ENCODE measurements around the gene BTBD10. TPM values are rescaled to one million over a fixed set of nuclear protein-coding genes. Genes with fewer than 3 reads are reported as not detected.
"Not testable (repeated sequence)": the region's sequence is repeated elsewhere in the genome, so short reads cannot be mapped to it uniquely, and the experiment has no call there.

Gene BTBD10
- total RNA-seq, 2 donors from 2014 or later, result 19.8 to 21.5 TPM

- DNase-seq, result no peak
- peaks cover 15% of the 10 kb centered on the region for H3K27me3 Mint-ChIP-seq (ENCODE audit: low read depth)
- no peaks in the 10 kb centered on the region for H3K9me3 Mint-ChIP-seq
- peaks cover 1 to 2% of the 10 kb centered on the region in 2 donors for H3K36me3 Mint-ChIP-seq (ENCODE audit: insufficient read depth in 2 of 2)
- no peak overlapping the region for H3K27ac Mint-ChIP-seq
- peak overlapping the region in 1 of 2 donors; percentile 40 for H3K4me3 Mint-ChIP-seq
- H3K4me1 Mint-ChIP-seq (ENCODE audit: low read depth), result peaks cover 31% of the 10 kb centered on the region
- no peak for ATAC-seq (replicated peaks in 1 of 2)
Measured at GRCh38 chr11:13465909-13466371, 2.9 kb upstream of the BTBD10 start.

DNA sequence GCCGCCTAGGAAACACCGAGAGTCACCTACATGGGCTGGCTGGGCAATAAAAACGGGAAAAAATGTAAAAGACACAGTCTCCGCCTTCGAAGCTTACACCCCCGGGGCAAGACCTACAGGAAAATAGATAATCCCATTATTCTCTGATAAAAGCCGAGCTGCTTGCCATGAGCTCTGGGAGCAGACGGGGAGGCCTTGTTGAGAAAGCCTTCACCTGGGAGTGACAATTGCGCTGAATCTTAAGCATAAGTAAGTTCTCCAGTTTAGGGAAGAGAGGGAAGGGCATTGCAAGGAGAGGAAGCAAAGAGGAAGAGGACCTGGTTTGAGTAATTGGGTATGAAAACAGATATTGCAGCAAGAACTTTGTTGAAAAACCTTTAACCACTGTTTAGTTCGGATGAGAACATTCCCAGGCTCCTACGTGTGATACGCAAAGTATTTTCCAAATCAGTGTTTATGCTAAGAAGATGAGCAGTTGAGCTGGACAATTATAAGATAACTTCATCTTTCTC, 813 bp upstream of the BTBD10 start:
- no peaks in the 10 kb centered on the region for H3K9me3 Mint-ChIP-seq
- ATAC-seq (replicated peaks in 1 of 2), result no peak
- H3K27ac Mint-ChIP-seq, result peak overlapping the region; percentile 97
- peak overlapping the region; percentile 97 to 100 for H3K4me3 Mint-ChIP-seq
- no peak for DNase-seq
- H3K27me3 Mint-ChIP-seq (ENCODE audit: low read depth), result no peaks in the 10 kb centered on the region
- peaks cover 45% of the 10 kb centered on the region for H3K4me1 Mint-ChIP-seq (ENCODE audit: low read depth)
- H3K36me3 Mint-ChIP-seq (ENCODE audit: insufficient read depth in 2 of 2), result peaks cover 1 to 2% of the 10 kb centered on the region in 2 donors

DNA sequence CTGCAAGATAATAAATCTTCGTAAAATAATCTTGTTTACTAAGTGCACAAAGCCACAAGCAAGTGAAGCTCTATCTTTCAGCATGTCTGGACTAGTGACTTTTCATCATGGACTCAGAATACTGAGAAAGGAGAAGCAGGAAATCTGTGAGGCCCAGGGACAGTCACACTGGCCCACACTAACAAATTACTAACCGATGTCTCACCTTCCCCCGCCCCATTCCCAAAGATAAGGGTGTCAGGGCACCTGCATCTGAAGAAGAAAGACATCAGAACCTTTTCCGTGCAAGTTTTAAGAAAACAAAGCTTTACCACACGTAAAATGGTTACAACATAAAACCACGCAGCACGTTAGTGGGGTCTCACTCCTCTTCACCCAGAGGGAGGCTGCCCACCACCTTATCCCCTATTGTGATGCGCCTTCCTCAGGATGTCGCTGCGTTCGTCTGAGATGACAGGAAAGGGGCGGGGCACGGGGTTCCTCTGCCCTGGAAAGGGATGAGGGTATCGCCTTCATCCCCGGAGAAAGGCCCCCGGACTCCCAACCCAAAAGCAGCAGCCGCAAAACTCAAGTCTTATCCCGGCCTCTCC, 616 bp downstream of the BTBD10 start:
- DNase-seq (peak; percentile 67 to 68), ATAC-seq (replicated peaks in 1 of 2) (peak; percentile 48 to 55)
- Mint-ChIP-seq H3K36me3 (ENCODE audit: insufficient read depth in 2 of 2) (peaks cover 1 to 2% of the 10 kb centered on the region in 2 donors), H3K9me3 (no peaks in the 10 kb centered on the region), H3K4me3 (peak overlapping the region; percentile 97 to 100), H3K27me3 (ENCODE audit: low read depth) (no peaks in the 10 kb centered on the region), H3K4me1 (ENCODE audit: low read depth) (peaks cover 45% of the 10 kb centered on the region), H3K27ac (peak overlapping the region; percentile 97)

- Mint-ChIP-seq H3K4me1 (ENCODE audit: low read depth) (peaks cover 45% of the 10 kb centered on the region), H3K27ac (no peak overlapping the region), H3K4me3 (peak overlapping the region; percentile 97 to 100), H3K9me3 (no peaks in the 10 kb centered on the region), H3K36me3 (ENCODE audit: insufficient read depth in 2 of 2) (peaks cover 1 to 2% of the 10 kb centered on the region in 2 donors), H3K27me3 (ENCODE audit: low read depth) (no peaks in the 10 kb centered on the region)
- DNase-seq, result no peak
- ATAC-seq (replicated peaks in 1 of 2), result no peak
Measured at GRCh38 chr11:13461291-13461690, 1.7 kb downstream of the BTBD10 start.

DNA sequence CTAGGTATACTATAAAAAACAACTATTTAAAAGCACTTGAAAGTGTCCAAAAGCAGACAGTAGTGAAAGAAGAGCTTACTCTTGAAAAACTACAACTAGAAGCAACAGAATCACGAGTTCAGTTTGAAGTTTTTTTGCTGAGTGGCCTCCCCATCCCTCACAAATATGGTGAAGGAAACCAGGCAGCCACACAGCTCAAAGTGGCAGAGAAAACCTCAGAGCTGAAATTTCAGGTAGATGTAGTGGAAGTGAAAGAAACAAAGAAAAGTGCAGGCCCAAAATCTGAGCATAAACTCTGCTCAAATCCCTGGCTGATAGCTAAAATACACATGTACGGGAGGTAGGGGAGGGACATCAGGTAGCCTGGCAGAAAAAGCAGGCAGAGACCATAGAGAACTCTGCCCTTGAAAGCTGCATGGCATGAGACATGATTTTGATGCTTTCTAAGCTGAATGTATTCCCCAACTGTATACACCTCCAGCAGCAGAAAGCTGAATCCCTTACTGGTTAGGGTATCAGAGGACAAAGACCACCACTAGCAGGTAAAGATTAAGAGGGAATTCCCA, 12.1 kb downstream of the BTBD10 start:
- H3K9me3 Mint-ChIP-seq, result peaks cover 0 to 4% of the 10 kb centered on the region in 2 donors
- H3K36me3 Mint-ChIP-seq (ENCODE audit: insufficient read depth in 2 of 2), result peaks cover 4 to 6% of the 10 kb centered on the region in 2 donors
- peak overlapping the region; percentile 63 for H3K27ac Mint-ChIP-seq
- H3K4me1 Mint-ChIP-seq (ENCODE audit: low read depth), result peaks cover 28% of the 10 kb centered on the region
- DNase-seq (no peak), ATAC-seq (replicated peaks in 1 of 2) (no peak)
- H3K4me3 Mint-ChIP-seq, result peak overlapping the region; percentile 33
- no peaks in the 10 kb centered on the region for H3K27me3 Mint-ChIP-seq (ENCODE audit: low read depth)

DNA sequence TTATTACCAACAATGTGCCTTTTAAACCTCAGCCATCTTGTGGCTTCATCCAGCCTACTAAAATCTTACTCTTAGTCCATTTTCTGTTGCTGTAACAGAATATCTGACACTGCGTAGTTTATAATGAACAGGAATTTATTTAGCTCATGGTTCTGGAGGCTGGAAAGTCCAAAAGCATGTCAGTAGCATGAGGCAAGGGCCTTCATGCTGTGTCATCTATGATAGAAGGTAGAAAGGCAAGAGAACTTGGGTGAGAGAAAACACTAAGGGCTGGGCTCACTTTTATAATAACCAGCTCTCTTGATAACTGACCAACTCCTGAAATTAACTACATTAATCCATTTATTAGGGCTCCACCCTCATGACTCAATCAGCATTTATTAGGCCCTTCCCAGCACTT, 13.5 kb downstream of the BTBD10 start:
- ATAC-seq (replicated peaks in 1 of 2), result no peak
- peaks cover 0 to 4% of the 10 kb centered on the region in 2 donors for H3K9me3 Mint-ChIP-seq

GRCh38 chr11:13448876-13449275, 14.1 kb downstream of the BTBD10 start:
- DNase-seq, result no peak
- Mint-ChIP-seq H3K27me3 (ENCODE audit: low read depth) (no peaks in the 10 kb centered on the region), H3K27ac (peak overlapping the region; percentile 76), H3K36me3 (ENCODE audit: insufficient read depth in 2 of 2) (peaks cover 4% of the 10 kb centered on the region in 2 donors), H3K9me3 (peaks cover 0 to 4% of the 10 kb centered on the region in 2 donors), H3K4me3 (no peak overlapping the region), H3K4me1 (ENCODE audit: low read depth) (peaks cover 32% of the 10 kb centered on the region)
- no peak for ATAC-seq (replicated peaks in 1 of 2)

More for the DNA sequence above, 13.5 kb downstream of the BTBD10 start:
- no peak overlapping the region for H3K27ac Mint-ChIP-seq
- H3K4me1 Mint-ChIP-seq (ENCODE audit: low read depth), result peaks cover 32% of the 10 kb centered on the region
- no peak overlapping the region for H3K4me3 Mint-ChIP-seq
- DNase-seq, result no peak
- H3K36me3 Mint-ChIP-seq (ENCODE audit: insufficient read depth in 2 of 2), result peaks cover 4% of the 10 kb centered on the region in 2 donors
- H3K27me3 Mint-ChIP-seq (ENCODE audit: low read depth), result no peaks in the 10 kb centered on the region

- Mint-ChIP-seq H3K36me3 (ENCODE audit: insufficient read depth in 2 of 2) (no peaks in the 10 kb centered on the region), H3K27me3 (ENCODE audit: low read depth) (no peaks in the 10 kb centered on the region), H3K4me3 (no peak overlapping the region), H3K4me1 (ENCODE audit: low read depth) (peaks cover 29% of the 10 kb centered on the region), H3K9me3 (peaks cover 0 to 2% of the 10 kb centered on the region in 2 donors), H3K27ac (no peak overlapping the region)
- DNase-seq, result no peak
- ATAC-seq (replicated peaks in 1 of 2), result no peak
Measured at GRCh38 chr11:13446444-13446843, 16.6 kb downstream of the BTBD10 start.

GRCh38 chr11:13445588-13445987, 17.4 kb downstream of the BTBD10 start:
- ATAC-seq (replicated peaks in 1 of 2) (no peak), DNase-seq (no peak)
- Mint-ChIP-seq H3K9me3 (peaks cover 0 to 2% of the 10 kb centered on the region in 2 donors), H3K4me1 (ENCODE audit: low read depth) (peaks cover 25% of the 10 kb centered on the region), H3K27ac (no peak overlapping the region), H3K36me3 (ENCODE audit: insufficient read depth in 2 of 2) (no peaks in the 10 kb centered on the region), H3K4me3 (no peak overlapping the region), H3K27me3 (ENCODE audit: low read depth) (no peaks in the 10 kb centered on the region)

DNA sequence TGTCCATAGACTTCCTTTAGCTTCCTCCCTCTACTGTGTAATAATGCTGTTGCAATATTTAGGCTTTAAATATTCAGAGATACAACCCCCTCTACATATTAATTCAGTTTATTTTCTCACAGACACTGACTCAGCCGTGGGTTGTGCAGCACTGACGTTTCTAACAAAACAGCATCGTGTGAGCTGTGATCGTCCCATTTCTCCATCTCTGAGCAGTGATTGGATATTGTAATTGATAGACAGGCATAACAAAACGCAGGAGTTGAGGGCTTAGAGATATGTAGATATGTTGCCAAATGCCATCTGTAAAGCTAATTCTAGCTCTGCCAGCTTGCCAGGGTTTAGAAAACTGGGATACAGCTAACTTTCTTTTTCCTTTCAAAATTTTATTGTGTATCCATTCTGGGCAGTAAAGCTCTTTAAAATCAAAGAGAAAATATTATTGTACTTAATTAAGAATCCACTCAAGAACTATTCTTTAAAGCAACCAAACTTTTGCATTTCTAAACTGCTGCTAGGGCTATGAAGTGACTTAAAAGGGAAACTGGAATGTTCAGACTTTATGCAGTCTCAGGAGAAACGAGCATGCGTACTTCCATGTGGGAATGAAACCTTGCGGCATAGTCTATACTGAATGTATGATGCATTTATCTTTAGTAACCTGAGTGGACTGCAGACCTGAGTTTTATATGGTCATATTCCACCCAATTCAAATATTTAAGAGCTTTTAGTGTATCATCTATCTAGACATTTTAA, 22.7 kb downstream of the BTBD10 start:
- ATAC-seq (replicated peaks in 1 of 2) (peak in 1 of 2 donors; percentile 42), DNase-seq (no peak)

DNA sequence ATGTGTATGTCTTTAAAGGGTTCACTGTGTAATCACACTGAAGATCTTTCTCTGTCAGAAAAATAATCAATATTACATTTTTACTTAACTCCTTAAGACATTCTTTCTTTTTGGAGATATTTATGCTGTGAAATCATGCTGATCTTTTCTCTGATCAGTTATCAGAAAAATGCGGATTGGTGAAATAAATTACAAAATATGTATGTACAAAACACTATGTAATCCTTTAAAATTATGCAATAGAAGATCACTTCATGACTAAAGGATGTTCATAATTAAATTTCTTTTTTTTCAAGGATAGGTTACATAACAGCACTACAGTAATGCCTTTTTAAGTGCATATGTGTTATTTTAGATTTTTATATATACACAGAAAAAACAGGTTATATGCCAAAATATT, 24.7 kb downstream of the BTBD10 start:
- no peak overlapping the region for H3K4me3 Mint-ChIP-seq
- peaks cover 25% of the 10 kb centered on the region for H3K4me1 Mint-ChIP-seq (ENCODE audit: low read depth)
- ATAC-seq (replicated peaks in 1 of 2), result no peak
- H3K9me3 Mint-ChIP-seq, result peaks cover 0 to 2% of the 10 kb centered on the region in 2 donors
- peaks cover 0 to 3% of the 10 kb centered on the region in 2 donors for H3K36me3 Mint-ChIP-seq (ENCODE audit: insufficient read depth in 2 of 2)
- DNase-seq, result no peak
- H3K27ac Mint-ChIP-seq, result no peak overlapping the region
- no peaks in the 10 kb centered on the region for H3K27me3 Mint-ChIP-seq (ENCODE audit: low read depth)

More for the DNA sequence above, 22.7 kb downstream of the BTBD10 start:
- Mint-ChIP-seq H3K4me1 (ENCODE audit: low read depth) (peaks cover 15% of the 10 kb centered on the region), H3K36me3 (ENCODE audit: insufficient read depth in 2 of 2) (peaks cover 0 to 3% of the 10 kb centered on the region in 2 donors), H3K27ac (no peak overlapping the region), H3K4me3 (no peak overlapping the region), H3K27me3 (ENCODE audit: low read depth) (no peaks in the 10 kb centered on the region), H3K9me3 (peaks cover 0 to 2% of the 10 kb centered on the region in 2 donors)

- peaks cover 25% of the 10 kb centered on the region for H3K4me1 Mint-ChIP-seq (ENCODE audit: low read depth)
- ATAC-seq (replicated peaks in 1 of 2); H3K36me3 Mint-ChIP-seq (ENCODE audit: insufficient read depth in 2 of 2); H3K27ac Mint-ChIP-seq; DNase-seq; H3K9me3 Mint-ChIP-seq; H3K4me3 Mint-ChIP-seq; H3K27me3 Mint-ChIP-seq (ENCODE audit: low read depth): not testable (repeated sequence)
Measured at GRCh38 chr11:13436836-13437235, 26.2 kb downstream of the BTBD10 start.
